HepG2 (cell line): ENCODE data around the gene PIP5K1C. TPM values are rescaled to one million over a fixed set of nuclear protein-coding genes. Genes with fewer than 3 reads are reported as not detected.

ENCODE experiments used
- ATAC-seq: fragments of 200-7000 bp; cut with Tn5 transposase; 3 replicates; pipeline ENCODE4 v1.9.1; 2020; ENCODE audit warnings: mild to moderate bottlenecking, moderate library complexity
- BruUV-seq: library from RNA; stranded (reverse); fragments of 400-500 nt; replicated peaks from 2 replicates; lab custom pipeline; 2021; lab: Mats Ljungman, UMichigan
- CTCF ChIA-PET: fragments of 300-600 bp; formaldehyde crosslinking; extraction: SDS; loops from one replicate; lab custom pipeline; 2021; ENCODE audit warnings: low total read pairs, inconsistent platforms, low intra/inter-chr PET ratio; lab: Yijun Ruan, JAX
- POLR2A ChIA-PET: fragments of 350-600 bp; sonication (Branson Sonifier 250); formaldehyde crosslinking; loops from one replicate; lab custom pipeline; 2020; ENCODE audit warnings: antibody characterized with exemption, inconsistent platforms; lab: Yijun Ruan, JAX
- DNase-seq: peaks from one replicate; pipeline ENCODE4 v3.0.0-alpha.2; 2015; ENCODE audit warnings: low spot score
- FAIRE-seq: peaks from 3 replicates; lab custom pipeline; 2011; peaks lifted over from hg19 to GRCh38; lab: Jason Lieb, UNC
- H2AFZ ChIP-seq: one replicate; pipeline ENCODE4 v1.6.1; 2011; ENCODE audit warnings: low read length, inconsistent platforms
- H3K27ac ChIP-seq: fragments of 300-600 bp; 3 replicates; pipeline ENCODE4 v1.8.0; 2011; ENCODE audit warnings: mixed run types, mild to moderate bottlenecking, mixed read lengths, low read length, inconsistent platforms; ENCODE audit not compliant: insufficient read depth; ENCODE audit errors: extremely low read length
- H3K27me3 ChIP-seq, 2 experiments: fragments of 200-600 bp in 1 of 2; 2 replicates in 1 of 2; 3 replicates in 1 of 2; pipeline versions ENCODE4 v1.6.0 to v1.8.0; 2011; ENCODE audit warnings: low read length in 2 of 2, mild to moderate bottlenecking in 2 of 2, moderate library complexity in 2 of 2, inconsistent platforms in 1 of 2; ENCODE audit not compliant: insufficient read depth in 2 of 2, control insufficient read depth in 1 of 2
- H3K36me3 ChIP-seq, 2 experiments: fragments of 200-600 bp in 1 of 2; replicated peaks in 1 of 2; 2 replicates in 1 of 2; 3 replicates in 1 of 2; pipeline versions ENCODE4 v1.5.1 to v1.8.0; 2011; ENCODE audit warnings: low read length in 2 of 2, inconsistent platforms in 1 of 2; ENCODE audit not compliant: insufficient read depth in 2 of 2, control insufficient read depth in 1 of 2
- H3K4me1 ChIP-seq: 2 replicates; pipeline ENCODE4 v1.5.1; 2012; ENCODE audit warnings: low read length, inconsistent platforms; ENCODE audit not compliant: insufficient read depth
- H3K4me2 ChIP-seq: 2 replicates; pipeline ENCODE4 v1.6.0; 2011; ENCODE audit warnings: low read depth, low read length, inconsistent platforms
- H3K4me3 ChIP-seq, 3 experiments: fragments of 200-600 bp in 1 of 3; sonication (generic), shearing (Covaris generic) in 1 of 3; replicated peaks in 1 of 3; 2 replicates each; pipeline ENCODE4 v1.5.1; 2011 to 2016; ENCODE audit warnings: low read length in 3 of 3, inconsistent platforms in 2 of 3, low read depth in 2 of 3, mild to moderate bottlenecking in 2 of 3, control low read depth in 1 of 3, mixed read lengths in 1 of 3; ENCODE audit not compliant: insufficient read depth in 1 of 3
- H3K79me2 ChIP-seq: one replicate; pipeline ENCODE4 v1.6.1; 2011; ENCODE audit warnings: low read length, inconsistent platforms; ENCODE audit not compliant: insufficient read depth
- H3K9ac ChIP-seq: 2 replicates; pipeline ENCODE4 v1.6.0; 2011; ENCODE audit warnings: mild to moderate bottlenecking, low read depth, low read length, inconsistent platforms; ENCODE audit not compliant: insufficient read depth
- H3K9me3 ChIP-seq: 2 replicates; pipeline ENCODE4 v1.5.1; 2012; ENCODE audit warnings: mild to moderate bottlenecking, low read length
- H4K20me1 ChIP-seq: 2 replicates; pipeline ENCODE4 v1.6.0; 2011; ENCODE audit warnings: inconsistent platforms, mild to moderate bottlenecking, low read length, moderate library complexity; ENCODE audit not compliant: insufficient read depth
- CBX1 ChIP-seq: IDR thresholded peaks from one replicate; pipeline ENCODE4 v1.6.1; 2016; ENCODE audit warnings: antibody characterized with exemption, low read depth
- NCOA5 ChIP-seq: sonication (generic); formaldehyde crosslinking; IDR thresholded peaks from 2 replicates; pipeline ENCODE4 v1.4.0; 2020; ENCODE audit warnings: missing genetic modification reagents
- NFYB ChIP-seq: sonication (generic); formaldehyde crosslinking; IDR thresholded peaks from 2 replicates; pipeline ENCODE4 v1.4.0; 2020; ENCODE audit warnings: missing genetic modification reagents
- SCMH1 ChIP-seq: sonication (generic); formaldehyde crosslinking; IDR thresholded peaks from 2 replicates; pipeline ENCODE4 v1.9.0; 2021; ENCODE audit warnings: missing genetic modification reagents, mild to moderate bottlenecking, borderline replicate concordance
- SMYD3 ChIP-seq: sonication (generic); formaldehyde crosslinking; IDR thresholded peaks from 2 replicates; pipeline ENCODE4 v1.8.1; 2023; ENCODE audit warnings: mild to moderate bottlenecking, missing genetic modification reagents
- ZNF318 ChIP-seq: sonication (generic); formaldehyde crosslinking; IDR thresholded peaks from 2 replicates; pipeline ENCODE4 v1.4.0; 2020; ENCODE audit warnings: mild to moderate bottlenecking, missing genetic modification reagents
- WGBS: methylation state at CpG from one replicate; pipeline ENCODE4 v1.1.6; 2017; ENCODE audit warnings: low lambda C conversion rate; 5-methylcytosine and 5-hydroxymethylcytosine counted together
- in situ Hi-C: cut with HindIII; loops from 2 replicates; pipeline ENCODE4 v1.10.0; 2017; ENCODE audit warnings: low pct_unique_long_range_greater_than_20kb; ENCODE audit not compliant: extremely low pct_ligation_motif_present
- intact Hi-C: fragments of 100-400 bp; cut with micrococcal nuclease; formaldehyde crosslinking; loops from one replicate; pipeline ENCODE4 v1.10.0; 2022; ENCODE audit not compliant: unreplicated experiment
- polyA plus RNA-seq, 8 experiments: library from polyadenylated mRNA; depleted of rRNA in 3 of 8; stranded (reverse) in 7 of 8; unstranded in 1 of 8; fragments of >200 nt; fragmentation: Illumina TruSeq in 4 of 8; extraction: Trizol in 4 of 8; gene quantifications; 2 replicates each; pipeline versions ENCODE4 v1.2.1 to v1.2.3, GENCODE V29; 2011 to 2016; ENCODE audit warnings: low read depth in 4 of 8, missing spikeins in 1 of 8, mixed read lengths in 1 of 8; ENCODE audit not compliant: insufficient read depth in 1 of 8
- total RNA-seq, 5 experiments: library from RNA; depleted of rRNA; stranded (reverse); fragments of >200 nt; fragmentation: Illumina TruSeq; extraction: Trizol; gene quantifications; 2 replicates each; pipeline ENCODE4 v1.2.3, GENCODE V29; 2016; ENCODE audit warnings: low read depth in 1 of 5

Gene PIP5K1C
- total and polyA plus RNA-seq, 2 of the 13 experiments (the other 11 are each of a cell fraction or from before 2014, with no cell fraction given) = 3.6 to 4.3 TPM

GRCh38 chr19:3660493-3661219, 39.6 kb downstream of the PIP5K1C start:
- Histone ChIP-seq H3K36me3 (peaks cover 0 to 25% of the 10 kb centered on the region in 2 experiments; a peak in 4 of 5 replicates), H3K79me2 (no peaks in the 10 kb centered on the region), H3K4me3 (no peak overlapping the region), H2AFZ (no peak overlapping the region), H3K4me1 (no peaks in the 10 kb centered on the region), H4K20me1 (no peaks in the 10 kb centered on the region), H3K9me3 (no peaks in the 10 kb centered on the region), H3K27ac (no peak overlapping the region), H3K27me3 (no peaks in the 10 kb centered on the region), H3K4me2 (no peak overlapping the region), H3K9ac (no peak overlapping the region)
- FAIRE-seq = no peak
- POLR2A ChIA-PET = no interaction called here
- intact Hi-C loops (no loop called here), in situ Hi-C loops (loop anchor here (5.0 kb wide), 1 partner anchor 47 kb away; the partner anchor contains the start of gene TJP3)
- 96% methylated on average over 19 of the region's 23 CpGs for WGBS
- TF ChIP-seq CBX1 (no peak), ZNF318 (CRISPR knock-in tag) (no peak), SMYD3 (CRISPR knock-in tag) (no peak), NFYB (CRISPR knock-in tag) (no peak), NCOA5 (CRISPR knock-in tag) (no peak), SCMH1 (CRISPR knock-in tag) (no peak)
- BruUV-seq = no TSS peak
- ATAC-seq = no peak
- DNase-seq = no peak
- CTCF ChIA-PET = no interaction called here
